PC-3 (cell line): ENCODE measurements around the gene SAT2. TPM values are rescaled to one million over a fixed set of nuclear protein-coding genes. Genes with fewer than 3 reads are reported as not detected.

Experiments used
- ATAC-seq: fragments of 200-7000 bp; cut with Tn5 transposase; 2 replicates; pipeline ENCODE4 v1.9.1; 2020; ENCODE audit warnings: mild to moderate bottlenecking, moderate library complexity
- BruUV-seq: library from RNA; stranded (reverse); fragments of 400-500 nt; replicated peaks from 2 replicates; lab custom pipeline; 2021; lab: Mats Ljungman, UMichigan
- CTCF ChIA-PET: fragments of 300-600 bp; sonication (Branson Sonifier 250); formaldehyde crosslinking; loops from one replicate; lab custom pipeline; 2022; ENCODE audit warnings: antibody characterized with exemption; lab: Charles Lee
- POLR2A ChIA-PET: fragments of 300-600 bp; sonication (Branson Sonifier 250); formaldehyde crosslinking; loops from one replicate; lab custom pipeline; 2022; ENCODE audit warnings: antibody characterized with exemption; ENCODE audit not compliant: unreplicated experiment; lab: Charles Lee
- DNase-seq: peaks from one replicate; pipeline ENCODE4 v3.0.0-alpha.2; 2015
- H2AFZ ChIP-seq: fragments of 300-600 bp; sonication (generic); 2 replicates; pipeline ENCODE4 v1.6.0; 2016; ENCODE audit warnings: antibody characterized with exemption, low read length
- H3F3A ChIP-seq: fragments of 300-600 bp; sonication (generic); one replicate; pipeline ENCODE4 v1.6.0; 2017; ENCODE audit warnings: antibody characterized with exemption, low read length, control low read depth, mild to moderate bottlenecking; ENCODE audit not compliant: unreplicated experiment
- H3K27ac ChIP-seq: fragments of 300-600 bp; sonication (generic); 2 replicates; pipeline ENCODE4 v1.5.1; 2016; ENCODE audit warnings: mild to moderate bottlenecking, low read length
- H3K27me3 ChIP-seq: fragments of 300-600 bp; sonication (generic); 2 replicates; pipeline ENCODE4 v1.6.1; 2016; ENCODE audit warnings: low read length, mixed read lengths
- H3K36me3 ChIP-seq: fragments of 300-600 bp; sonication (generic); 2 replicates; pipeline ENCODE4 v1.6.1; 2016; ENCODE audit warnings: low read depth, mixed run types, low read length, mixed read lengths
- H3K4me1 ChIP-seq: fragments of 300-600 bp; sonication (generic); 2 replicates; pipeline ENCODE4 v1.5.1; 2016; ENCODE audit warnings: low read length; ENCODE audit not compliant: insufficient read depth
- H3K4me2 ChIP-seq: fragments of 300-600 bp; sonication (generic); 2 replicates; pipeline ENCODE4 v1.6.0; 2016; ENCODE audit warnings: low read length
- H3K4me3 ChIP-seq: fragments of 300-600 bp; sonication (generic); 2 replicates; pipeline ENCODE4 v1.5.1; 2016; ENCODE audit warnings: mild to moderate bottlenecking, low read length, mixed read lengths
- H3K79me2 ChIP-seq: fragments of 300-600 bp; sonication (generic); 2 replicates; pipeline ENCODE4 v1.6.1; 2017; ENCODE audit warnings: low read length, mixed read lengths
- H3K9ac ChIP-seq: fragments of 300-600 bp; sonication (generic); 2 replicates; pipeline ENCODE4 v1.6.0; 2016; ENCODE audit warnings: mild to moderate bottlenecking, low read length
- H3K9me2 ChIP-seq: fragments of 300-600 bp; sonication (generic); replicated peaks from 2 replicates; pipeline ENCODE4 v1.6.1; 2016; ENCODE audit warnings: mixed run types, low read length, mixed read lengths
- H3K9me3 ChIP-seq: fragments of 300-600 bp; sonication (generic); 2 replicates; pipeline ENCODE4 v1.6.1; 2016; ENCODE audit warnings: low read length, mixed read lengths
- H4K20me1 ChIP-seq: fragments of 300-600 bp; sonication (generic); 2 replicates; pipeline ENCODE4 v1.6.1; 2016; ENCODE audit warnings: low read length, mixed read lengths
- EZH2 ChIP-seq: fragments of 300-600 bp; sonication (generic); IDR thresholded peaks from one replicate; pipeline ENCODE4 v1.6.1; 2017; ENCODE audit warnings: antibody characterized with exemption, mild to moderate bottlenecking, low read length; ENCODE audit not compliant: unreplicated experiment
- EZH2phosphoT487 ChIP-seq: fragments of 300-600 bp; sonication (generic); IDR thresholded peaks from 2 replicates; pipeline ENCODE4 v1.6.1; 2018; ENCODE audit warnings: mild to moderate bottlenecking, antibody characterized with exemption, low read length, borderline replicate concordance
- intact Hi-C: fragments of 100-400 bp; cut with micrococcal nuclease; formaldehyde crosslinking; loops from 2 replicates; pipeline ENCODE4 v1.9.0; 2023
- total RNA-seq: library from RNA; depleted of rRNA; stranded (reverse); fragments of >200 nt; gene quantifications from 2 replicates; pipeline ENCODE4 v1.2.3, GENCODE V29; 2014
- TF ChIP-seq, protein P1 (sequence below): fragments of 300-600 bp; sonication (generic); conservative IDR thresholded peaks from 2 replicates; pipeline ENCODE4 v1.5.1; 2017; ENCODE audit warnings: antibody characterized with exemption, low read depth, mild to moderate bottlenecking, low read length

Gene SAT2
- total RNA-seq, 1 experiment from 2014 or later = 33.1 TPM

DNA sequence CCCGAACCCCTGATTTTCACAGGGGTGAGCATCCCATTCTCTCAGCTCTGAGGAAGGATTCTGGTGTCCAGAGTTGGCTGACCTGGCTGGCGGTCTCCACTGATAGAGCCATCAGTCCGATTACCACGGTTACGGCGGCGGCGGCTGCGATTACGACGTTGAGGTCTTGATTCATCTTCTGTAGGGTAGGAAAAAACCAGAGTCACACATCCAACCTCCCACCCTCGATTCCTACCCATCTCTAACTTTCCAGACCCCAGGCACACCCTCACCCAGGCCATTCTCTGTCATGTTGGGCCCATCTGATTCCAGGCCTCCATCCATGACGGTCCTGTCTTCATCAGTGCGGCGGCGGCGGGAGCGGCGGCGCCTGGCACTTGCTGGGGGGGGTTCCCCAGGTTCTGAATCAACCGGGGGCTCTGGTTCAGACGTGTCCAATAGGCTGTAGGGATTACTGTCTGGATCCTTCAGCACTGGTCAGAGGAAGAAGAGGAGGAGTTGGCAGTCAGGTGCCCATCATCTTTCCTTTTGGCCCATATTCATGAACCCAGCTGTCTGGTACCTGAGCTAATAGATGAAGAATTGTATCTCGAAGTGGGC lies 35.1 kb downstream of the SAT2 start:
- Histone ChIP-seq H3K79me2 (0 out of 2 replicates have a peak, but pooled peaks cover 15% of the 10 kb centered on the region), H3K27ac (no peak overlapping the region), H3K27me3 (no peaks in the 10 kb centered on the region), H3K9me2 (no peaks in the 10 kb centered on the region), H3K4me2 (no peak overlapping the region), H3K36me3 (peaks cover 17% of the 10 kb centered on the region), H3F3A (no peaks in the 10 kb centered on the region), H2AFZ (no peak overlapping the region), H3K4me1 (peaks cover 38% of the 10 kb centered on the region), H3K4me3 (no peak overlapping the region), H4K20me1 (no peaks in the 10 kb centered on the region), H3K9ac (no peak overlapping the region), H3K9me3 (no peaks in the 10 kb centered on the region)
- intact Hi-C loops = no loop called here
- POLR2A ChIA-PET = interaction anchor here (0.6 kb wide), 1 partner anchor 22 kb away, joined by 3 read pairs; the partner anchor contains the start of gene FXR2
- TF ChIP-seq, protein P1, sequence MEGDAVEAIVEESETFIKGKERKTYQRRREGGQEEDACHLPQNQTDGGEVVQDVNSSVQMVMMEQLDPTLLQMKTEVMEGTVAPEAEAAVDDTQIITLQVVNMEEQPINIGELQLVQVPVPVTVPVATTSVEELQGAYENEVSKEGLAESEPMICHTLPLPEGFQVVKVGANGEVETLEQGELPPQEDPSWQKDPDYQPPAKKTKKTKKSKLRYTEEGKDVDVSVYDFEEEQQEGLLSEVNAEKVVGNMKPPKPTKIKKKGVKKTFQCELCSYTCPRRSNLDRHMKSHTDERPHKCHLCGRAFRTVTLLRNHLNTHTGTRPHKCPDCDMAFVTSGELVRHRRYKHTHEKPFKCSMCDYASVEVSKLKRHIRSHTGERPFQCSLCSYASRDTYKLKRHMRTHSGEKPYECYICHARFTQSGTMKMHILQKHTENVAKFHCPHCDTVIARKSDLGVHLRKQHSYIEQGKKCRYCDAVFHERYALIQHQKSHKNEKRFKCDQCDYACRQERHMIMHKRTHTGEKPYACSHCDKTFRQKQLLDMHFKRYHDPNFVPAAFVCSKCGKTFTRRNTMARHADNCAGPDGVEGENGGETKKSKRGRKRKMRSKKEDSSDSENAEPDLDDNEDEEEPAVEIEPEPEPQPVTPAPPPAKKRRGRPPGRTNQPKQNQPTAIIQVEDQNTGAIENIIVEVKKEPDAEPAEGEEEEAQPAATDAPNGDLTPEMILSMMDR = no peak
- TF ChIP-seq EZH2 (no peak), EZH2phosphoT487 (no peak)
- CTCF ChIA-PET = no interaction called here
- DNase-seq (no peak), ATAC-seq (no peak)
- no TSS peak for BruUV-seq

DNA sequence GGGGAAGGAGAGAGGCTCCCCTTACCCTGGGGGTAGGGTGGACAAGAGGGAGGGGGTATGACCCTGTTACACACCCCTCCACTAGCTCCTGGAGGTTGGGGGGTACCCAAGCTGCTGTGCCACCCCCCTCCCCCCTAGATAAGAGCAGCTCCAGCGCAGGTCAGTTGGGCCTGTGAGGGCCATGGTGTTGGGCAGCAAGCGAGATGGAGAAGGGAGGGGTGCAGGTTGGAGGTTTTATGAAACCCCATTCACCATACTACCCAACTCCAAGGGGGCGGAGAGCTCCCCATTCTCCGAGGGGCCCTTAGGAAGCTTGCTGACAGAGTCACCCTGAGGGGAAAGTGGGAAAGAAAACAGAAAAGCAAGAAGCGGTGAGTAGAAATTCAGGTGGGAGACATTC lies 36.0 kb downstream of the SAT2 start:
- Histone ChIP-seq H3K9me3 (no peaks in the 10 kb centered on the region), H3K9ac (no peak overlapping the region), H3K27me3 (no peaks in the 10 kb centered on the region), H3K36me3 (peaks cover 17% of the 10 kb centered on the region), H3K9me2 (no peaks in the 10 kb centered on the region), H3K4me1 (peaks cover 46% of the 10 kb centered on the region), H3F3A (no peaks in the 10 kb centered on the region), H2AFZ (no peak overlapping the region), H3K27ac (no peak overlapping the region; the same call in 1 of the 2 replicates), H3K4me3 (no peak overlapping the region), H4K20me1 (no peaks in the 10 kb centered on the region), H3K79me2 (0 out of 2 replicates have a peak, but pooled peaks cover 15% of the 10 kb centered on the region), H3K4me2 (no peak overlapping the region)
- POLR2A ChIA-PET = no interaction called here
- TF ChIP-seq, protein P1 = no peak
- TF ChIP-seq EZH2phosphoT487 (no peak), EZH2 (no peak)
- CTCF ChIA-PET = no interaction called here
- BruUV-seq = no TSS peak
- no peak for ATAC-seq
- intact Hi-C loops = no loop called here
- DNase-seq = no peak

DNA sequence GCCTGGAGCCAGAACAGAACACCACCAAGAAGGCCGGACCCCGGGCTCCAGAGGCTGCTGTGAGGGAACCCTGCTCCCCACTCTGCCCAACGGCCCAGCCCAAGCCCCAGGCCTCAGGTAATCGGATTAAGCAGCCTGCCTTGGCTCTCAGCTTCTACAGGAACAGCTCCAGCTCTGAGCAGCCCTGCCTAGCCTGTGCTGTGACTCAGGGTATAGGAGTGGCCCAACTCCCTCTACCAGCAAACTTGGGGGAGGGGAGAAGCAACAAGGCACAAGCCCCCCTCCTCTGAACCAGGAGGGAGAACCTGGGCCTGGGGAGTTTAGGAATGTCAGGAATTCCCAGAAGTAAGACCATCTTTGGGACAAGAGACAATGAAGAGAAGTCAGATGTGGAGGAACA lies 36.9 kb downstream of the SAT2 start:
- H3K4me3 ChIP-seq = peak overlapping the region; percentile 43; the same call in 1 of the 2 replicates
- H3K79me2 ChIP-seq = peaks cover 18% of the 10 kb centered on the region
- peak overlapping the region; percentile 92 for H3K27ac ChIP-seq
- peaks cover 13% of the 10 kb centered on the region for H3K36me3 ChIP-seq
- peak overlapping the region; percentile 79 for H3K4me2 ChIP-seq
- no peak overlapping the region for H2AFZ ChIP-seq
- ATAC-seq = peak; percentile 72
- no peaks in the 10 kb centered on the region for H4K20me1 ChIP-seq
- ChIA-PET CTCF (interaction anchor here (0.5 to 0.7 kb wide), 3 partner anchors 30 to 214 kb away, joined by 3 to 8 read pairs (median 4); no protein-coding TSS in a partner anchor), POLR2A (interaction anchor here (0.6 to 0.7 kb wide), 2 partner anchors 11 to 77 kb away, joined by 4 to 6 read pairs; no protein-coding TSS in a partner anchor)
- peaks cover 46% of the 10 kb centered on the region for H3K4me1 ChIP-seq
- H3K9ac ChIP-seq = peak overlapping the region; percentile 65
- DNase-seq = peak; percentile 52
- no peaks in the 10 kb centered on the region for H3K27me3 ChIP-seq
- no peak for TF ChIP-seq EZH2
- TF ChIP-seq, protein P1 = no peak
- TF ChIP-seq EZH2phosphoT487 = no peak
- intact Hi-C loops = no loop called here
- no peaks in the 10 kb centered on the region for H3F3A ChIP-seq
- BruUV-seq = no TSS peak
- H3K9me3 ChIP-seq = no peaks in the 10 kb centered on the region
- no peaks in the 10 kb centered on the region for H3K9me2 ChIP-seq
